K562 (cell line): ENCODE results near the gene PRKG1. TPM values are rescaled to one million over a fixed set of nuclear protein-coding genes. Genes with fewer than 3 reads are reported as not detected.

Source experiments
- ATAC-seq: fragments of 200-7000 bp; cut with Tn5 transposase; 3 replicates; pipeline ENCODE4 v1.9.1; 2020; ENCODE audit warnings: moderate library complexity
- BruUV-seq: library from RNA; stranded (reverse); fragments of 400-500 nt; replicated peaks from 2 replicates; lab custom pipeline; 2021; lab: Mats Ljungman, UMichigan
- CTCF ChIA-PET: fragments of 300-600 bp; formaldehyde crosslinking; extraction: SDS; loops from one replicate; lab custom pipeline; 2021; ENCODE audit warnings: low intra/inter-chr PET ratio; lab: Yijun Ruan, JAX
- POLR2A ChIA-PET: fragments of 300-600, 350-650 bp; sonication (Branson Sonifier 250); formaldehyde crosslinking; extraction: SDS; loops from one replicate; lab custom pipeline; 2021; ENCODE audit warnings: antibody characterized with exemption, inconsistent platforms; lab: Yijun Ruan, JAX
- DNase-seq, 4 experiments: peaks; one replicate each; pipeline versions ENCODE4 v3.0.0 to v3.0.0-alpha.2; 2011 to 2018; ENCODE audit warnings: low spot score in 3 of 4, mixed read lengths in 3 of 4; ENCODE audit errors: extremely low read depth in 1 of 4
- FAIRE-seq: peaks from 2 replicates; lab custom pipeline; 2011; peaks lifted over from hg19 to GRCh38; lab: Jason Lieb, UNC
- H2AFZ ChIP-seq: 2 replicates; pipeline ENCODE4 v1.6.0; 2011; ENCODE audit warnings: low read depth, low read length, control low read depth, inconsistent platforms
- H3K27ac ChIP-seq: fragments of 200-600 bp; 3 replicates; pipeline ENCODE4 v1.8.0; 2011; ENCODE audit warnings: low read depth, mild to moderate bottlenecking, control low read depth, inconsistent platforms, low read length, moderate library complexity, mixed read lengths; ENCODE audit errors: extremely low read depth
- H3K27me3 ChIP-seq, 2 experiments: fragments of 300-600 bp in 1 of 2; 2 replicates in 1 of 2; 3 replicates in 1 of 2; pipeline versions ENCODE4 v1.6.0 to v1.8.0; 2011; ENCODE audit warnings: inconsistent platforms in 2 of 2, low read length in 2 of 2, mild to moderate bottlenecking in 1 of 2, mixed read lengths in 1 of 2, moderate library complexity in 1 of 2; ENCODE audit not compliant: control insufficient read depth in 2 of 2, insufficient read depth in 2 of 2
- H3K36me3 ChIP-seq: fragments of 300-600 bp; 3 replicates; pipeline ENCODE4 v1.8.0; 2011; ENCODE audit warnings: mild to moderate bottlenecking, low read length, inconsistent platforms; ENCODE audit not compliant: control insufficient read depth, insufficient read depth
- H3K4me1 ChIP-seq, 2 experiments: fragments of 200-600 bp in 1 of 2; replicated peaks in 1 of 2; 2 replicates in 1 of 2; 3 replicates in 1 of 2; pipeline versions ENCODE4 v1.5.1 to v1.8.0; 2011; ENCODE audit warnings: inconsistent platforms in 2 of 2, low read length in 2 of 2, mild to moderate bottlenecking in 1 of 2, mixed read lengths in 1 of 2, moderate library complexity in 1 of 2; ENCODE audit not compliant: control insufficient read depth in 2 of 2, insufficient read depth in 2 of 2
- H3K4me2 ChIP-seq: 2 replicates; pipeline ENCODE4 v1.6.1; 2011; ENCODE audit warnings: low read length, control low read depth, inconsistent platforms, mixed read lengths; ENCODE audit not compliant: insufficient read depth
- H3K4me3 ChIP-seq: fragments of 200-600 bp; sonication (generic), shearing (Covaris generic); 2 replicates; pipeline ENCODE4 v1.5.1; 2016; ENCODE audit warnings: control low read depth, inconsistent platforms
- H3K79me2 ChIP-seq: fragments of 200-600 bp; 3 replicates; pipeline ENCODE4 v1.8.0; 2011; ENCODE audit warnings: low read length, inconsistent platforms; ENCODE audit not compliant: control insufficient read depth, insufficient read depth
- H3K9ac ChIP-seq, 2 experiments: 2 replicates each; pipeline versions ENCODE4 v1.6.0 to v1.6.1; 2011; ENCODE audit warnings: low read depth in 2 of 2, low read length in 2 of 2, control low read depth in 1 of 2, inconsistent platforms in 1 of 2, mild to moderate bottlenecking in 1 of 2, mixed read lengths in 1 of 2; ENCODE audit not compliant: insufficient read depth in 1 of 2
- H3K9me1 ChIP-seq: one replicate; pipeline ENCODE4 v1.6.0; 2011; ENCODE audit warnings: inconsistent platforms, mild to moderate bottlenecking, low read length, moderate library complexity; ENCODE audit not compliant: control insufficient read depth, insufficient read depth
- H3K9me3 ChIP-seq: replicated peaks from 2 replicates; pipeline ENCODE4 v1.5.1; 2011; ENCODE audit warnings: low read depth, low read length, inconsistent platforms; ENCODE audit not compliant: control insufficient read depth, insufficient read depth
- H4K20me1 ChIP-seq: replicated peaks from 2 replicates; pipeline ENCODE4 v1.6.1; 2011; ENCODE audit warnings: low read length, inconsistent platforms, mixed read lengths; ENCODE audit not compliant: control insufficient read depth, insufficient read depth
- CBFA2T2 ChIP-seq: fragments of 450-650 bp; conservative IDR thresholded peaks from 2 replicates; pipeline ENCODE4 v1.6.1; 2017; ENCODE audit warnings: mild to moderate bottlenecking
- E2F1 ChIP-seq: sonication (generic); formaldehyde crosslinking; IDR thresholded peaks from 2 replicates; pipeline ENCODE4 v1.8.1; 2023; ENCODE audit warnings: mild to moderate bottlenecking, missing genetic modification reagents, moderate library complexity
- E2F4 ChIP-seq: sonication (generic); formaldehyde crosslinking; IDR thresholded peaks from 2 replicates; pipeline ENCODE4 v1.8.0; 2022; ENCODE audit warnings: mild to moderate bottlenecking, low read depth, missing genetic modification reagents
- ESRRB ChIP-seq: fragments of 250-450 bp; sonication (Bioruptor Pico); IDR thresholded peaks from 2 replicates; pipeline ENCODE4 v1.5.0; 2020; ENCODE audit warnings: mild to moderate bottlenecking, moderate library complexity, borderline replicate concordance
- FOXK1 ChIP-seq: sonication (generic); formaldehyde crosslinking; IDR thresholded peaks from 2 replicates; pipeline ENCODE4 v1.8.0; 2022; ENCODE audit warnings: missing genetic modification reagents, mild to moderate bottlenecking, borderline replicate concordance
- PML ChIP-seq: IDR thresholded peaks from 2 replicates; pipeline ENCODE4 v1.6.1; 2012; ENCODE audit warnings: low read length, inconsistent platforms
- RBM15 ChIP-seq: fragments of 200-400 bp; formaldehyde crosslinking; IDR thresholded peaks from 2 replicates; pipeline ENCODE4 v1.6.1; 2018; ENCODE audit warnings: mild to moderate bottlenecking, low read length, moderate library complexity; ENCODE audit not compliant: insufficient read depth
- RERE ChIP-seq: sonication (generic); formaldehyde crosslinking; IDR thresholded peaks from 2 replicates; pipeline ENCODE4 v1.8.0; 2023; ENCODE audit warnings: missing genetic modification reagents, mild to moderate bottlenecking, borderline replicate concordance
- RHOXF2B ChIP-seq: fragments of 250-450 bp; sonication (Bioruptor Pico); conservative IDR thresholded peaks from 2 replicates; pipeline ENCODE4 v1.5.1; 2021
- SMAD3 ChIP-seq: fragments of 450-650 bp; formaldehyde crosslinking; conservative IDR thresholded peaks from 2 replicates; pipeline ENCODE4 v1.4.0; 2020; ENCODE audit warnings: mild to moderate bottlenecking
- ZNF143 ChIP-seq: sonication (generic); formaldehyde crosslinking; IDR thresholded peaks from 2 replicates; pipeline ENCODE4 v1.9.0; 2022; ENCODE audit warnings: mild to moderate bottlenecking, missing genetic modification reagents
- WGBS: fragments of 100-300 bp; shearing (Covaris generic); methylation state at CpG from one replicate; pipeline ENCODE4 v1.1.6; 2016; ENCODE audit warnings: low coverage, mixed read lengths; ENCODE audit not compliant: insufficient coverage; ENCODE audit errors: missing lambda C conversion rate; 5-methylcytosine and 5-hydroxymethylcytosine counted together
- in situ Hi-C: fragments of 300-500 bp; cut with MboI; formaldehyde crosslinking; loops from 4 replicates; pipeline ENCODE4 v1.15.0; 2018; ENCODE audit warnings: inconsistent platforms, mixed read lengths
- intact Hi-C: fragments of 100-400 bp; cut with micrococcal nuclease; formaldehyde crosslinking; loops from 2 replicates; pipeline ENCODE4 v1.14.2; 2022
- polyA plus RNA-seq, 8 experiments: library from polyadenylated mRNA; depleted of rRNA in 4 of 8; stranded (reverse) in 5 of 8; unstranded in 3 of 8; fragments of >200 nt; fragmentation: Nextera tagmentation in 2 of 8; fragmentation: Illumina TruSeq in 1 of 8; extraction: Ambion mirVana in 2 of 8; extraction: Trizol in 1 of 8; gene quantifications; 2 replicates each; pipeline versions ENCODE4 v1.2.1 to v1.2.3, GENCODE V29; 2011 to 2014; ENCODE audit warnings: inconsistent platforms in 1 of 8, missing spikeins in 1 of 8
- total RNA-seq, 7 experiments: library from RNA; depleted of rRNA in 6 of 7; stranded (reverse); fragments of >200 nt in 6 of 7; fragmentation: Illumina TruSeq in 2 of 7; extraction: Trizol in 2 of 7; gene quantifications; 2 replicates each; pipeline versions ENCODE4 v1.2.1 to v1.2.3, GENCODE V29; 2011 to 2021; ENCODE audit warnings: low replicate concordance in 1 of 7
- TF ChIP-seq, protein P1 (sequence below): sonication (generic); formaldehyde crosslinking; IDR thresholded peaks from 2 replicates; pipeline ENCODE4 v1.8.1; 2022; ENCODE audit warnings: missing genetic modification reagents

PRKG1 gene
- total and polyA plus RNA-seq, 9 of the 15 experiments (the other 6 are each of a cell fraction or from before 2014, with no cell fraction given), result 0.22 TPM; not detected in 8

GRCh38 chr10:51083356-51083853 lies 9.1 kb downstream of the PRKG1 start (continued):
- TF ChIP-seq FOXK1, result no peak

DNA sequence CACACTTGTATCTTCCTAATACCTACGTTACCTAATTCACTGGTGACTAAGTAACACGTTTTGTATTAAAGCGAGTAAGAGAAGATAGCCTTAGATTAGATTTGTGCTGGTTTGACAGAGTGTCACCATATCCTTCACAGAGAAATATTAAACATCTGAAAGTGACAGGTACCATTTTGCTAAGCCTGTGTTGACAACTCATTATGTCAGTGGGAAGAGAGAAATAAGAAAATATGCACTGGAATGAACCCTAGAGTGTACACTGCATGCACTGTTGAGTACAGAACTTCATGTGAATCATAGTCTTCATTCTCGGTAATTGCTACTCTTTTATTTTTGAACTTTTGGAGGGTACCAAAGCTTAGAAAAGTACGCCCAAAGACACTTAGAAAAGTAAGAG lies 10.9 kb downstream of the PRKG1 start:
- no peaks in the 10 kb centered on the region for H3K4me1 ChIP-seq
- no peaks in the 10 kb centered on the region; the same call in 1 of the 2 replicates for H3K9me3 ChIP-seq
- WGBS, result 0% methylated on average over 5 of the region's 5 CpGs
- no peaks in the 10 kb centered on the region for H4K20me1 ChIP-seq
- H3K27ac ChIP-seq, result no peak overlapping the region
- POLR2A ChIA-PET, result no interaction called here
- H3K9ac ChIP-seq, result no peak overlapping the region
- no peak overlapping the region for H3K4me2 ChIP-seq
- CTCF ChIA-PET, result no interaction called here
- no peaks in the 10 kb centered on the region for H3K27me3 ChIP-seq
- DNase-seq (no peak), ATAC-seq (no peak), FAIRE-seq (no peak)
- in situ Hi-C loops, result no loop called here
- intact Hi-C loops, result no loop called here
- H3K79me2 ChIP-seq, result no peaks in the 10 kb centered on the region
- H3K36me3 ChIP-seq, result no peaks in the 10 kb centered on the region
- no TSS peak for BruUV-seq
- H3K9me1 ChIP-seq, result no peaks in the 10 kb centered on the region
- no peak overlapping the region for H3K4me3 ChIP-seq
- H2AFZ ChIP-seq, result no peak overlapping the region
- TF ChIP-seq ESRRB (CRISPR knock-in tag), result no peak
- TF ChIP-seq, protein P1, sequence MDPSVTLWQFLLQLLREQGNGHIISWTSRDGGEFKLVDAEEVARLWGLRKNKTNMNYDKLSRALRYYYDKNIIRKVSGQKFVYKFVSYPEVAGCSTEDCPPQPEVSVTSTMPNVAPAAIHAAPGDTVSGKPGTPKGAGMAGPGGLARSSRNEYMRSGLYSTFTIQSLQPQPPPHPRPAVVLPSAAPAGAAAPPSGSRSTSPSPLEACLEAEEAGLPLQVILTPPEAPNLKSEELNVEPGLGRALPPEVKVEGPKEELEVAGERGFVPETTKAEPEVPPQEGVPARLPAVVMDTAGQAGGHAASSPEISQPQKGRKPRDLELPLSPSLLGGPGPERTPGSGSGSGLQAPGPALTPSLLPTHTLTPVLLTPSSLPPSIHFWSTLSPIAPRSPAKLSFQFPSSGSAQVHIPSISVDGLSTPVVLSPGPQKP (CRISPR knock-in tag), result no peak
- no peak for TF ChIP-seq RERE (CRISPR knock-in tag)
- no peak for TF ChIP-seq PML
- TF ChIP-seq RBM15, result no peak
- no peak for TF ChIP-seq SMAD3 (CRISPR knock-in tag)
- no peak for TF ChIP-seq ZNF143
- TF ChIP-seq RHOXF2B (CRISPR knock-in tag), result no peak
- no peak for TF ChIP-seq E2F4 (CRISPR knock-in tag)
- no peak for TF ChIP-seq E2F1 (CRISPR knock-in tag)
- no peak for TF ChIP-seq CBFA2T2
